CD4-positive, alpha-beta T cell treated with Interleukin-1 beta for 1 hour (primary cell): ENCODE results near the gene BOC.

ENCODE experiments used
- DNase-seq, 2 donors: peaks; one replicate each; pipeline ENCODE4 v3.0.0-alpha.2; 2020 to 2022

Gene BOC

GRCh38 chr3:113253702-113254101, 42.3 kb downstream of the BOC start:
- no peak for DNase-seq

GRCh38 chr3:113254171-113254947, 43.0 kb downstream of the BOC start:
- DNase-seq = no peak

- DNase-seq = no peak
Measured at GRCh38 chr3:113255100-113255853, 43.9 kb downstream of the BOC start.

GRCh38 chr3:113255854-113256615, 44.7 kb downstream of the BOC start:
- no peak for DNase-seq

- DNase-seq = no peak
Measured at GRCh38 chr3:113258361-113258760, 47.0 kb downstream of the BOC start.

- DNase-seq = no peak
Measured at GRCh38 chr3:113259196-113259595, 47.8 kb downstream of the BOC start.

- no peak for DNase-seq
Measured at GRCh38 chr3:113261063-113261625, 49.8 kb downstream of the BOC start.

GRCh38 chr3:113261626-113262303, 50.4 kb downstream of the BOC start:
- DNase-seq = no peak

GRCh38 chr3:113262304-113262665, 50.9 kb downstream of the BOC start:
- no peak for DNase-seq

GRCh38 chr3:113263020-113263419, 51.7 kb downstream of the BOC start:
- DNase-seq = no peak

GRCh38 chr3:113263778-113264177, 52.4 kb downstream of the BOC start:
- DNase-seq = no peak

- no peak for DNase-seq
Measured at GRCh38 chr3:113264283-113265131, 53.1 kb downstream of the BOC start.

GRCh38 chr3:113265231-113265630, 53.9 kb downstream of the BOC start:
- no peak for DNase-seq

GRCh38 chr3:113266738-113267137, 55.4 kb downstream of the BOC start:
- DNase-seq = no peak

GRCh38 chr3:113268311-113268710, 57.0 kb downstream of the BOC start:
- DNase-seq = no peak

- no peak for DNase-seq
Measured at GRCh38 chr3:113268942-113269341, 57.6 kb downstream of the BOC start.

GRCh38 chr3:113269661-113270060, 58.3 kb downstream of the BOC start:
- DNase-seq = no peak

GRCh38 chr3:113270068-113270467, 58.7 kb downstream of the BOC start:
- no peak for DNase-seq

- DNase-seq = no peak
Measured at GRCh38 chr3:113270786-113271185, 59.4 kb downstream of the BOC start.

- no peak for DNase-seq
Measured at GRCh38 chr3:113271189-113271588, 59.8 kb downstream of the BOC start.

GRCh38 chr3:113271594-113272384, 60.4 kb downstream of the BOC start:
- DNase-seq = no peak
